DND-41 (cell line): ENCODE data around the gene EPM2A.

Experiments
- ATAC-seq: fragments of 200-7000 bp; cut with Tn5 transposase; 3 replicates; pipeline ENCODE4 v1.9.1; 2021; ENCODE audit warnings: low read depth; ENCODE audit not compliant: insufficient read depth
- DNase-seq: peaks from one replicate; pipeline ENCODE4 v3.0.0-alpha.2; 2020
- H2AFZ ChIP-seq: 2 replicates; pipeline ENCODE4 v1.6.0; 2012; ENCODE audit warnings: low read depth, low read length
- H3K27ac ChIP-seq: 2 replicates; pipeline ENCODE4 v1.5.1; 2012; ENCODE audit warnings: low read length, inconsistent platforms
- H3K27me3 ChIP-seq: fragments of 200-600 bp; sonication (generic); 2 replicates; pipeline ENCODE4 v1.6.0; 2012; ENCODE audit warnings: low read length, mild to moderate bottlenecking, inconsistent platforms; ENCODE audit not compliant: insufficient read depth, poor library complexity
- H3K36me3 ChIP-seq: 2 replicates; pipeline ENCODE4 v1.5.1; 2012; ENCODE audit warnings: low read length, inconsistent platforms; ENCODE audit not compliant: insufficient read depth
- H3K4me1 ChIP-seq: 2 replicates; pipeline ENCODE4 v1.5.1; 2012; ENCODE audit warnings: mild to moderate bottlenecking, low read length; ENCODE audit not compliant: insufficient read depth
- H3K4me2 ChIP-seq: 2 replicates; pipeline ENCODE4 v1.6.0; 2012; ENCODE audit warnings: mild to moderate bottlenecking, moderate library complexity, low read length, inconsistent platforms; ENCODE audit not compliant: insufficient read depth
- H3K4me3 ChIP-seq, 2 experiments: fragments of 200-600 bp in 1 of 2; shearing (Covaris generic) in 1 of 2; 2 replicates each; pipeline ENCODE4 v1.5.1; 2012 to 2016; ENCODE audit warnings: inconsistent platforms in 2 of 2, low read length in 2 of 2, mild to moderate bottlenecking in 2 of 2, low read depth in 1 of 2, moderate library complexity in 1 of 2
- H3K79me2 ChIP-seq: 2 replicates; pipeline ENCODE4 v1.6.0; 2012; ENCODE audit warnings: low read length, inconsistent platforms; ENCODE audit not compliant: insufficient read depth
- H3K9ac ChIP-seq: 2 replicates; pipeline ENCODE4 v1.6.0; 2012; ENCODE audit warnings: low read depth, mild to moderate bottlenecking, inconsistent platforms, low read length, moderate library complexity
- H3K9me3 ChIP-seq: 2 replicates; pipeline ENCODE4 v1.5.1; 2012; ENCODE audit warnings: low read length, moderate library complexity, mild to moderate bottlenecking, inconsistent platforms; ENCODE audit not compliant: insufficient read depth, severe bottlenecking
- H4K20me1 ChIP-seq: 2 replicates; pipeline ENCODE4 v1.6.0; 2012; ENCODE audit warnings: low read length; ENCODE audit not compliant: insufficient read depth
- EZH2 ChIP-seq: IDR thresholded peaks from 3 replicates; pipeline ENCODE4 v1.6.1; 2012; ENCODE audit warnings: borderline replicate concordance, low read depth, mild to moderate bottlenecking, moderate library complexity, low read length, inconsistent platforms; ENCODE audit not compliant: severe bottlenecking
- TF ChIP-seq, protein P1 (sequence below): IDR thresholded peaks from 2 replicates; pipeline ENCODE4 v1.5.1; 2012; ENCODE audit warnings: borderline replicate concordance, low read length, moderate library complexity, mild to moderate bottlenecking; ENCODE audit not compliant: poor library complexity, severe bottlenecking; ENCODE audit errors: extremely low read depth

EPM2A gene

GRCh38 chr6:145733810-145734209, 1.5 kb downstream of the EPM2A start:
- Histone ChIP-seq H3K4me2 (peak overlapping the region; percentile 55), H3K9ac (peak overlapping the region; percentile 100), H3K27me3 (no peaks in the 10 kb centered on the region), H3K9me3 (peaks cover 10% of the 10 kb centered on the region), H3K4me3 (peak overlapping the region; percentile 63 to 80; a peak in 3 of 4 replicates), H3K79me2 (peaks cover 13% of the 10 kb centered on the region), H2AFZ (peak overlapping the region; percentile 84), H3K27ac (peak overlapping the region; percentile 37; the same call in 1 of the 2 replicates), H4K20me1 (no peaks in the 10 kb centered on the region), H3K4me1 (peaks cover 38% of the 10 kb centered on the region), H3K36me3 (0 out of 2 replicates have a peak, but pooled peaks cover 5% of the 10 kb centered on the region)
- DNase-seq (no peak), ATAC-seq (no peak)
- TF ChIP-seq EZH2: no peak
- TF ChIP-seq, protein P1, sequence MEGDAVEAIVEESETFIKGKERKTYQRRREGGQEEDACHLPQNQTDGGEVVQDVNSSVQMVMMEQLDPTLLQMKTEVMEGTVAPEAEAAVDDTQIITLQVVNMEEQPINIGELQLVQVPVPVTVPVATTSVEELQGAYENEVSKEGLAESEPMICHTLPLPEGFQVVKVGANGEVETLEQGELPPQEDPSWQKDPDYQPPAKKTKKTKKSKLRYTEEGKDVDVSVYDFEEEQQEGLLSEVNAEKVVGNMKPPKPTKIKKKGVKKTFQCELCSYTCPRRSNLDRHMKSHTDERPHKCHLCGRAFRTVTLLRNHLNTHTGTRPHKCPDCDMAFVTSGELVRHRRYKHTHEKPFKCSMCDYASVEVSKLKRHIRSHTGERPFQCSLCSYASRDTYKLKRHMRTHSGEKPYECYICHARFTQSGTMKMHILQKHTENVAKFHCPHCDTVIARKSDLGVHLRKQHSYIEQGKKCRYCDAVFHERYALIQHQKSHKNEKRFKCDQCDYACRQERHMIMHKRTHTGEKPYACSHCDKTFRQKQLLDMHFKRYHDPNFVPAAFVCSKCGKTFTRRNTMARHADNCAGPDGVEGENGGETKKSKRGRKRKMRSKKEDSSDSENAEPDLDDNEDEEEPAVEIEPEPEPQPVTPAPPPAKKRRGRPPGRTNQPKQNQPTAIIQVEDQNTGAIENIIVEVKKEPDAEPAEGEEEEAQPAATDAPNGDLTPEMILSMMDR: no peak

DNA sequence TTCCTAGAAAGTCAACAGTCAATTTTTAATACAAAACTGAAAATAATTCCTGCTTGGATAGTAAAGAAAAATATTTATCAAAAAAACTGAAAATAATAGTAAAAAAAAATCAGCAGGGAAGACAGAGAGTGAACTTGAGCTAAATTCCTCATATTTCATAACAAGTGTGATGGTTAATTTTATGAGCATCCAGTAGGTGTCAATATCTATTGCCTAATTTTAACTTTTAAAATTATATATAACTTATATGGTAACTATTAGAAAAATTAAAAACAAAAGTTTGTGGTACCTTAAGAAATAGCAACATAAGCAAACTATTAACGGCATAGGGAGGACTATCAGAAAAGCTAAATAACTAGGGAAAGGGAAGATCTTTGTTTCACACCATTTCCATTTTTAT, 2.1 kb downstream of the EPM2A start:
- Histone ChIP-seq H3K27ac (no peak overlapping the region), H3K4me3 (no peak overlapping the region), H3K4me1 (peaks cover 38% of the 10 kb centered on the region), H3K27me3 (no peaks in the 10 kb centered on the region), H3K9me3 (peaks cover 12% of the 10 kb centered on the region), H3K36me3 (0 out of 2 replicates have a peak, but pooled peaks cover 6% of the 10 kb centered on the region), H3K79me2 (peaks cover 13% of the 10 kb centered on the region), H2AFZ (no peak overlapping the region), H3K4me2 (peak overlapping the region; percentile 55; the same call in 1 of the 2 replicates), H4K20me1 (no peaks in the 10 kb centered on the region), H3K9ac (no peak overlapping the region)
- DNase-seq (no peak), ATAC-seq (no peak)
- TF ChIP-seq EZH2: no peak
- TF ChIP-seq, protein P1: no peak

- DNase-seq (no peak), ATAC-seq (no peak)
- Histone ChIP-seq H4K20me1 (no peaks in the 10 kb centered on the region), H3K9ac (no peak overlapping the region), H3K36me3 (0 out of 2 replicates have a peak, but pooled peaks cover 6% of the 10 kb centered on the region), H3K27me3 (no peaks in the 10 kb centered on the region), H2AFZ (no peak overlapping the region), H3K4me1 (peaks cover 32% of the 10 kb centered on the region), H3K79me2 (peaks cover 13% of the 10 kb centered on the region), H3K27ac (no peak overlapping the region), H3K4me2 (no peak overlapping the region), H3K9me3 (peaks cover 12% of the 10 kb centered on the region), H3K4me3 (no peak overlapping the region)
- TF ChIP-seq EZH2: no peak
- TF ChIP-seq, protein P1: no peak
Observed at GRCh38 chr6:145731447-145731846, 3.9 kb downstream of the EPM2A start.

DNA sequence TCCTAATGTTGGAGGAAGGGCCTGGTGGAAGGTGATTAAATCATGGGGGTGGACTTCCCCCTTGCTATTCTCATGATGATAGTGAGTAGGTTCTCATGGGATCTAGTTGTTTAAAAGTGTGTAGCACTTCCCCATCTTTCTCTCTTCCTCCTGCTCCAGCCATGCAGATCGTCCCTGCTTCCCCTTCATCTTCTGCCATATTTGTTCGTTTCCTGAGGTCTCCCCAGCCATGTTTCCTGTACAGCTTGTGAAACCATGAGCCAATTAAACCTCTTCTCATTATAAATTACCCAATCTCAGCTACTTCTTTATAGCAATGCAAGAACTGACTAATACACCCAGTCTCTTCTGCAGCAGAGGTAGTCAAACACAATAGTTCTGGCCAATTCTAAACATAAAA, 5.4 kb downstream of the EPM2A start:
- Histone ChIP-seq H3K9ac (no peak overlapping the region), H3K9me3 (peaks cover 12% of the 10 kb centered on the region), H3K4me1 (peaks cover 26% of the 10 kb centered on the region), H3K27me3 (no peaks in the 10 kb centered on the region), H3K27ac (no peak overlapping the region), H3K79me2 (peaks cover 11% of the 10 kb centered on the region), H3K36me3 (0 out of 2 replicates have a peak, but pooled peaks cover 6% of the 10 kb centered on the region), H4K20me1 (no peaks in the 10 kb centered on the region), H3K4me3 (no peak overlapping the region), H2AFZ (no peak overlapping the region), H3K4me2 (no peak overlapping the region)
- TF ChIP-seq, protein P1: no peak
- TF ChIP-seq EZH2: no peak
- ATAC-seq (no peak), DNase-seq (no peak)
